ENCODE data around the gene HPSE2. TPM values are rescaled to one million over a fixed set of nuclear protein-coding genes. Genes with fewer than 3 reads are reported as not detected.

HPSE2 gene
- total RNA-seq, 1 experiment from 2014 or later, result not detected

- peaks cover 8% of the 10 kb centered on the region for H3K27me3 Mint-ChIP-seq (ENCODE audit: insufficient read depth, unreplicated experiment)
- BruUV-seq (replicated peaks), result no TSS peak
- no peak overlapping the region for H3K27ac Mint-ChIP-seq (ENCODE audit: unreplicated experiment)
Observed at GRCh38 chr10:99224766-99225165, 10.9 kb downstream of the HPSE2 start.

DNA sequence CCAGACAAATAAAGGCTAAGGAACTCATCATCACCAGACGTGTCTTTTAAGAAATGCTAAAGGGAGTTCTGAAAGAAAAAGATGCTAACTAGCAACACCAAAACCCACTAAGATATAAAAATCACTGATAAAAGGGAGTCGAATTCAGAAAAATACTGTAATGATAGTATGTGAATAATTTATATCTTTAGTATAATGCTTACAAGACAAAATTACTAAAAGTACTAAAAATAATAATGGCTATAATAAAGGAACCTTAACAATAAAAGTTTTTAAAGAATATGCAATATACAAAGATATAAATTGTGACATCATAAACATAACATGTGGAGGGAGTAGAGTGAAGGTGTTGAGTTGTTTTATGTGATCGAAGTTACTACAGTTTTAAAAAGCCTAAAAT lies 28.3 kb downstream of the HPSE2 start:
- no peak for DNase-seq
- ChIA-PET POLR2A (no interaction called here), CTCF (no interaction called here)
- H3K36me3 Mint-ChIP-seq (ENCODE audit: insufficient read depth, unreplicated experiment), result no peaks in the 10 kb centered on the region
- no peak overlapping the region for H3K27ac Mint-ChIP-seq (ENCODE audit: unreplicated experiment)
- H3K27me3 ChIP-seq (replicated peaks; ENCODE audit: control insufficient read depth, insufficient read depth, low read length), result no peaks in the 10 kb centered on the region
- peaks cover 13% of the 10 kb centered on the region for H3K9me3 Mint-ChIP-seq (ENCODE audit: unreplicated experiment)
- peaks cover 4% of the 10 kb centered on the region for H3K27me3 Mint-ChIP-seq (ENCODE audit: insufficient read depth, unreplicated experiment)
- no peaks in the 10 kb centered on the region for H3K36me3 ChIP-seq (ENCODE audit: control insufficient read depth, insufficient read depth, low read length)
- intact Hi-C loops (cut with micrococcal nuclease; ENCODE audit: unreplicated experiment), result no loop called here
- H3K9me3 ChIP-seq, result no peaks in the 10 kb centered on the region
- no peaks in the 10 kb centered on the region for H3K4me1 Mint-ChIP-seq (ENCODE audit: low read depth, unreplicated experiment)
- no peaks in the 10 kb centered on the region for H3K4me1 ChIP-seq
- H3K4me3 Mint-ChIP-seq (ENCODE audit: unreplicated experiment), result no peak overlapping the region
- no TSS peak for BruUV-seq (replicated peaks)
- no peak overlapping the region for H3K4me3 ChIP-seq (ENCODE audit: low read depth, low read length)
- TF ChIP-seq CTCF (IDR thresholded peaks at IDR 0.05; ENCODE audit: insufficient read depth in 1 of 2, low read depth in 1 of 2, low read length in 1 of 2, severe bottlenecking in 1 of 2, unreplicated experiment in 1 of 2), result no peak

More at GRCh38 chr10:99224766-99225165, 10.9 kb downstream of the HPSE2 start:
- intact Hi-C loops (cut with micrococcal nuclease; ENCODE audit: unreplicated experiment), result no loop called here
- POLR2A ChIA-PET, result no interaction called here
- H3K4me1 ChIP-seq, result no peaks in the 10 kb centered on the region
- TF ChIP-seq CTCF (IDR thresholded peaks at IDR 0.05; ENCODE audit: insufficient read depth in 1 of 2, low read depth in 1 of 2, low read length in 1 of 2, severe bottlenecking in 1 of 2, unreplicated experiment in 1 of 2), result no peak
- H3K9me3 ChIP-seq, result no peaks in the 10 kb centered on the region
- Mint-ChIP-seq H3K9me3 (ENCODE audit: unreplicated experiment) (no peaks in the 10 kb centered on the region), H3K4me1 (ENCODE audit: low read depth, unreplicated experiment) (no peaks in the 10 kb centered on the region), H3K4me3 (ENCODE audit: unreplicated experiment) (no peak overlapping the region), H3K36me3 (ENCODE audit: insufficient read depth, unreplicated experiment) (no peaks in the 10 kb centered on the region)
- H3K36me3 ChIP-seq (ENCODE audit: control insufficient read depth, insufficient read depth, low read length), result no peaks in the 10 kb centered on the region
- CTCF ChIA-PET, result no interaction called here
- DNase-seq, result no peak
- H3K27me3 ChIP-seq (replicated peaks; ENCODE audit: control insufficient read depth, insufficient read depth, low read length), result no peaks in the 10 kb centered on the region
- H3K4me3 ChIP-seq (ENCODE audit: low read depth, low read length), result no peak overlapping the region

DNA sequence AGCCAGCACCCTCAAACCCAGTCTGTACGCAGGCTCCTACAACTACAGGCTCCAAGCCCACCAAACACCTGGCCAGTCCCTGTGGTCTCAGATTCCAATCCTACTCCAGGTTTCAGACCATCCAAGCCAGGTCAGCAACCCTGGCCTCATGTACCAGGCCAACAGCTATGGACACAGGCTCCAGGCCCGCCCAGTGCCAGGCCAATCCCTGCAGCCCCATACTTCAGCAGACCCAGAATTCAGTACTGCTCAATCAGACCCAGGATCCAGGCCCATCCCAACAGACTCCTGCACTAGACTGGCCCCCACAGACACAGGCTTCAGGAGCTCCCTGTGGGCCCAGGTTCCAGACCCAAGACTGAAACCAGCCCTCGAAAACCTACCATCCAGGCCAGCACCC lies 32.3 kb downstream of the HPSE2 start:
- no peak overlapping the region for H3K4me3 Mint-ChIP-seq (ENCODE audit: unreplicated experiment)
- intact Hi-C loops (cut with micrococcal nuclease; ENCODE audit: unreplicated experiment), result no loop called here
- CTCF ChIA-PET, result no interaction called here
- no peak for DNase-seq
- no peak for TF ChIP-seq CTCF (IDR thresholded peaks at IDR 0.05; ENCODE audit: insufficient read depth in 1 of 2, low read depth in 1 of 2, low read length in 1 of 2, severe bottlenecking in 1 of 2, unreplicated experiment in 1 of 2)
- H3K4me1 Mint-ChIP-seq (ENCODE audit: low read depth, unreplicated experiment), result no peaks in the 10 kb centered on the region
- H3K36me3 ChIP-seq (ENCODE audit: control insufficient read depth, insufficient read depth, low read length), result no peaks in the 10 kb centered on the region
- H3K27ac Mint-ChIP-seq (ENCODE audit: unreplicated experiment), result no peak overlapping the region
- H3K27me3 Mint-ChIP-seq (ENCODE audit: insufficient read depth, unreplicated experiment), result peaks cover 7% of the 10 kb centered on the region
- no peaks in the 10 kb centered on the region for H3K9me3 ChIP-seq
- no TSS peak for BruUV-seq (replicated peaks)
- no peaks in the 10 kb centered on the region for H3K4me1 ChIP-seq
- no peaks in the 10 kb centered on the region for H3K36me3 Mint-ChIP-seq (ENCODE audit: insufficient read depth, unreplicated experiment)
- POLR2A ChIA-PET, result no interaction called here
- H3K27me3 ChIP-seq (replicated peaks; ENCODE audit: control insufficient read depth, insufficient read depth, low read length), result no peaks in the 10 kb centered on the region
- H3K9me3 Mint-ChIP-seq (ENCODE audit: unreplicated experiment), result no peaks in the 10 kb centered on the region
- no peak overlapping the region for H3K4me3 ChIP-seq (ENCODE audit: low read depth, low read length)

Data from Caco-2 (cell line).